GM23248 (cell line): Measurements from ENCODE around the gene TMC2. TPM values are rescaled to one million over a fixed set of nuclear protein-coding genes. Genes with fewer than 3 reads are reported as not detected.
A peak's percentile ranks its signal among the peaks of the same experiment; 100 is the strongest.

ENCODE experiments used
- DNase-seq: peaks from one replicate; pipeline ENCODE4 v3.0.0-alpha.2; 2015
- H2AFZ ChIP-seq: fragments of 200-600 bp; sonication (generic); 2 replicates; pipeline ENCODE4 v1.6.1; 2016; ENCODE audit warnings: antibody characterized with exemption
- H3F3A ChIP-seq: fragments of 200-600 bp; sonication (generic); 2 replicates; pipeline ENCODE4 v1.6.1; 2016; ENCODE audit warnings: mild to moderate bottlenecking, antibody characterized with exemption, mixed run types; ENCODE audit not compliant: insufficient read depth
- H3K27ac ChIP-seq: fragments of 200-600 bp; sonication (generic); 2 replicates; pipeline ENCODE4 v1.5.1; 2016; ENCODE audit warnings: mild to moderate bottlenecking
- H3K27me3 ChIP-seq: fragments of 200-600 bp; sonication (generic); replicated peaks from 2 replicates; pipeline ENCODE4 v1.6.1; 2016; ENCODE audit warnings: mild to moderate bottlenecking; ENCODE audit not compliant: insufficient read depth
- H3K36me3 ChIP-seq: fragments of 200-600 bp; sonication (generic); 2 replicates; pipeline ENCODE4 v1.6.1; 2016; ENCODE audit warnings: low read depth, mild to moderate bottlenecking
- H3K4me1 ChIP-seq: fragments of 200-600 bp; sonication (generic); 2 replicates; pipeline ENCODE4 v1.6.1; 2016; ENCODE audit warnings: mild to moderate bottlenecking; ENCODE audit not compliant: insufficient read depth
- H3K4me2 ChIP-seq: fragments of 200-600 bp; sonication (generic); one replicate; pipeline ENCODE4 v1.6.1; 2016; ENCODE audit warnings: mild to moderate bottlenecking; ENCODE audit not compliant: unreplicated experiment
- H3K4me3 ChIP-seq: fragments of 200-600 bp; sonication (generic); 2 replicates; pipeline ENCODE4 v1.5.1; 2016; ENCODE audit warnings: mild to moderate bottlenecking
- H3K79me2 ChIP-seq: fragments of 200-600 bp; sonication (generic); 2 replicates; pipeline ENCODE4 v1.6.1; 2016; ENCODE audit warnings: mild to moderate bottlenecking; ENCODE audit not compliant: insufficient read depth
- H3K9ac ChIP-seq: fragments of 200-600 bp; sonication (generic); 2 replicates; pipeline ENCODE4 v1.6.1; 2016; ENCODE audit warnings: mild to moderate bottlenecking
- H3K9me2 ChIP-seq: fragments of 200-600 bp; sonication (generic); 2 replicates; pipeline ENCODE4 v1.6.1; 2016; ENCODE audit warnings: mixed run types, mild to moderate bottlenecking, moderate library complexity; ENCODE audit not compliant: insufficient read depth
- H3K9me3 ChIP-seq: fragments of 200-600 bp; sonication (generic); one replicate; pipeline ENCODE4 v1.6.1; 2017; ENCODE audit warnings: low read depth
- H4K20me1 ChIP-seq: fragments of 200-600 bp; sonication (generic); 2 replicates; pipeline ENCODE4 v1.6.0; 2016; ENCODE audit not compliant: insufficient read depth
- EZH2 ChIP-seq: fragments of 200-600 bp; sonication (generic); IDR thresholded peaks from 2 replicates; pipeline ENCODE4 v1.6.1; 2018; ENCODE audit warnings: antibody characterized with exemption, mild to moderate bottlenecking; ENCODE audit not compliant: insufficient read depth, poor library complexity, severe bottlenecking
- EZH2phosphoT487 ChIP-seq: fragments of 200-600 bp; sonication (generic); IDR thresholded peaks from 2 replicates; pipeline ENCODE4 v1.6.1; 2018; ENCODE audit warnings: antibody characterized with exemption, moderate library complexity, mild to moderate bottlenecking, low read depth; ENCODE audit not compliant: insufficient read depth
- WGBS, 2 experiments: methylation state at CpG; one replicate each; pipeline ENCODE4 v1.1.6; 2015 to 2017; ENCODE audit warnings: low lambda C conversion rate in 2 of 2, low coverage in 1 of 2; ENCODE audit errors: missing lambda C conversion rate in 2 of 2; 5-methylcytosine and 5-hydroxymethylcytosine counted together
- in situ Hi-C: fragments of 300-500 bp; cut with MboI; formaldehyde crosslinking; loops from 2 replicates; pipeline ENCODE4 v1.15.0; 2020
- polyA plus RNA-seq: library from polyadenylated mRNA; unstranded; fragments of >200 nt; fragmentation: Nextera tagmentation; extraction: Ambion mirVana; gene quantifications from 2 replicates; pipeline ENCODE4 v1.2.1, GENCODE V29; 2016
- total RNA-seq: library from RNA; depleted of rRNA; stranded (reverse); fragments of >200 nt; shearing (Covaris generic); gene quantifications from 2 replicates; pipeline ENCODE4 v1.2.3, GENCODE V29; 2014

Gene TMC2
- total and polyA plus RNA-seq, 2 experiments from 2014 or later: not detected

DNA sequence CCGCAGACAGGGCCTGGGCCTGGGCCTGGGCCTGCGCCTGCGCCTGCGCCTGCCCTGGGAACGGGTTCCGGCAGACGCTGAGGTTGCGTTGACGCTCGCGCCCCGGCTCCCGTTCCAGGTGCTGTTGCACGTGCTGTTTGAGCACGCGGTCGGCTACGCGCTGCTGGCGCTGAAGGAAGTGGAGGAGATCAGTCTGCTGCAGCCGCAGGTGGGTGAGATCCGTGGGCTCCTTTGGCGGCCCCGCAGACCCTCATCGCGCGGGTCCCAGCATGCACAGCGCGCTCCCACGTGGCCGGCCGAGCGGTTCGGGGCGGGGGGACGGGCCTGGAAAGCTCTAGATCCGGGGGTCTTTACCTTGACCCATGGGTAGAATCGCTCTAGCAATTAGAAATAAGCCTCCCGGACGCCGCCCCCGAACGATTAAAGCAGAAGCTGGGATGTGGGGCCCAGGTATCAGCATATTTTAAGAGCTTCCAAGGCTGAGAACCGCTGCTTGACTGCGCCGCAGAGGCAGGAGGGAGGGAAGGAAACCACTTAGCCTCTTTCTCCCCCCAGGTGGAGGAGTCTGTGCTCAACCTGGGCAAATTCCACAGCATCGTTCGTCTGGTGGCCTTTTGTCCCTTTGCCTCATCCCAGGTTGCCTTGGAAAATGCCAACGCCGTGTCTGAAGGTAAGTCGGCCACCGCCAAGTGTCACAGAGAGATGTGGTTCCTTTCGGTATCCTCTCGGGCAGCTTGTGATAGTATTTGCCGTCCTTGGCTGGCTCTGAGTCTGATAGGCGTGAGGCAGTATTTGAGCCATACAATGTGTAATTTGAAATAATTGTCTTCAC, 116.6 kb downstream of the TMC2 start:
- TF ChIP-seq EZH2 (no peak), EZH2phosphoT487 (no peak)
- H3K9me2 ChIP-seq: no peaks in the 10 kb centered on the region
- peak overlapping the region; percentile 72 for H2AFZ ChIP-seq
- in situ Hi-C loops: no loop called here
- no peaks in the 10 kb centered on the region for H3K9me3 ChIP-seq
- H3K4me1 ChIP-seq: peaks cover 4% of the 10 kb centered on the region; the same call in 1 of the 2 replicates
- DNase-seq: peak; percentile 63
- H3K4me3 ChIP-seq: peak overlapping the region; percentile 89
- peak overlapping the region; percentile 37 for H3K27ac ChIP-seq
- peak overlapping the region; percentile 90 for H3K9ac ChIP-seq
- peak overlapping the region; percentile 98 for H3K4me2 ChIP-seq
- peaks cover 69% of the 10 kb centered on the region for H3K79me2 ChIP-seq
- peaks cover 39% of the 10 kb centered on the region for H3K36me3 ChIP-seq
- no peaks in the 10 kb centered on the region for H3K27me3 ChIP-seq
- H3F3A ChIP-seq: peaks cover 49% of the 10 kb centered on the region
- WGBS, 2 experiments: 1% methylated on average over 47 to 48 of the region's 56 CpGs
- H4K20me1 ChIP-seq: no peaks in the 10 kb centered on the region

DNA sequence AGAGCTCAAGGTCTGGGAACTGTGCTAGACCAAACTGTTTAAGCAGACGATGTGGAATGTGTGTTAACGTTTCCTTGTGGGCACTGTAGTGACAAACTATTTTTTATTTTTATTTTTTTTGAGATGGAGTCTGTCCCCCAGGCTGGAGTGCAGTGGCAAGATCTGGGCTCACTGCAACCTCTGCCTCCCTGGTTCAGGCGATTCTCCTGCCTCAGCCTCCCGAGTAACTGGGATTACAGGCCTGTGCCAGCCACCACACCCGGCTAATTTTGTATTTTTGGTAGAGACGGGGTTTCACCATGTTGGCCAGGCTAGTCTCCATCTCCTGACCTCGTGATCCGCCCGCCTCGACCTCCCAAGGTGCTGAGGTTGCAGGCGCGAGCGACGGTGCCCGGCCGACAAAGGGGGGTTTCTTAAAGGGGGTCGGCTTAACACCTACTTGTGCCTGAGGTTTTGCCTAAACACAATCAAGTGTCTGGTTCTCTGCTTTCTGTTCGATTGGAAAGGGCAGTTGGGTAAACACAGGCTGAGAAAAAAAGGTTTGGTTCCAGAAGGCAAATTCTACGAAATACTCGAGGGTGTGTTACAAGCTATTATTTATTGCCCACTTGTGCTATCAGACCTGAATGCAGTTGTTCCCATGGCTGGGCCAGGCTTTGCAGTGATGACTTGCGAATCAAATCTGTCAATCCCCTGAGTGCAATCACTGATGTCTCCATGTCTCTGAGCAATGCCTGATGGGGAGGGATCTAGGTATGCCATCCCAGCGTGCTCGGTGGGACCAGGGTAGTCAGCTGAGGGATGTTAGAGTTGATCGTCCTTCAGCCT, 117.4 kb downstream of the TMC2 start:
- in situ Hi-C loops: no loop called here
- H3K36me3 ChIP-seq: peaks cover 39% of the 10 kb centered on the region
- TF ChIP-seq EZH2phosphoT487 (no peak), EZH2 (no peak)
- peaks cover 69% of the 10 kb centered on the region for H3K79me2 ChIP-seq
- H3K4me3 ChIP-seq: peak overlapping the region; percentile 89
- peak overlapping the region; percentile 98 for H3K4me2 ChIP-seq
- WGBS, 2 experiments: 28 to 38% methylated on average over 24 of the region's 24 CpGs
- no peaks in the 10 kb centered on the region for H3K9me2 ChIP-seq
- DNase-seq: no peak
- peak overlapping the region; percentile 37 for H3K27ac ChIP-seq
- H3F3A ChIP-seq: peaks cover 55% of the 10 kb centered on the region
- peak overlapping the region; percentile 90 for H3K9ac ChIP-seq
- peaks cover 4% of the 10 kb centered on the region; the same call in 1 of the 2 replicates for H3K4me1 ChIP-seq
- no peaks in the 10 kb centered on the region for H3K9me3 ChIP-seq
- no peaks in the 10 kb centered on the region for H3K27me3 ChIP-seq
- no peaks in the 10 kb centered on the region for H4K20me1 ChIP-seq
- no peak overlapping the region for H2AFZ ChIP-seq

DNA sequence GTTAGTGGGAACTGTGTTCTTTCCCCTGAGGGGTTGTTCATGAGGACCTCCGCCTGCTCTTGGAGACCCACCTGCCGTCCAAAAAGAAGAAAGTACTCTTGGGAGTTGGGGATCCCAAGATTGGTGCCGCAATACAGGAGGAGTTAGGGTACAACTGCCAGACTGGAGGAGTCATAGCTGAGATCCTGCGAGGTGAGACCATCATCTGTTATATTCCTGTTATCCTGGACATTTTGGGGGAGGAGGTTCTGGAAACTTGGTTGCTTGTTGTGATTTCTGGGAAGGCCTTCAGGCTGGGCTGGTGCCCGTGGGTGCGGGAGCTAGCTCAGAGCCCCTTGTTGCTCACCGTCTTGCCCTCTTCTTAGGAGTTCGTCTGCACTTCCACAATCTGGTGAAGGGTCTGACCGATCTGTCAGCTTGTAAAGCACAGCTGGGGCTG, 118.0 kb downstream of the TMC2 start:
- no peaks in the 10 kb centered on the region for H4K20me1 ChIP-seq
- peaks cover 69% of the 10 kb centered on the region for H3K79me2 ChIP-seq

DNA sequence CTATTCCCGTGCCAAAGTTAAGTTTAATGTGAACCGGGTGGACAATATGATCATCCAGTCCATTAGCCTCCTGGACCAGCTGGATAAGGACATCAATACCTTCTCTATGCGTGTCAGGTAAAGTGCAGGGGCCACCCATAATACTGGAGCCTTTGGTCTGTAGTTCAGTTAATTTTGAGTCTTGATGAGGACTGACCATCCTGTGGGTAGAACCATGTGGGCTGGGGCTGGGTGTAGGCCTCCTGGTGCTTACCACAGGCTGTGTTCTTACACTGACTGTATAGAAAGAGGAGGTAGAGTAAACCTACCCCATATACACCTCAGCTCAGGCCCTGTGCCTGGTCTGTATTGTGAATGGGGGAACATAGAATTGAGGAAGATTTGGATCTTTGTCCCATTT, 118.5 kb downstream of the TMC2 start:
- H4K20me1 ChIP-seq: no peaks in the 10 kb centered on the region
- H3F3A ChIP-seq: peaks cover 55% of the 10 kb centered on the region
- H3K4me1 ChIP-seq: peaks cover 4% of the 10 kb centered on the region; the same call in 1 of the 2 replicates
- WGBS, 2 experiments: 91 to 94% methylated on average over 3 of the region's 3 CpGs
- H3K9ac ChIP-seq: peak overlapping the region; percentile 90
- no peak overlapping the region for H3K27ac ChIP-seq
- H3K9me2 ChIP-seq: no peaks in the 10 kb centered on the region
- peak overlapping the region; percentile 98 for H3K4me2 ChIP-seq
- H3K27me3 ChIP-seq: no peaks in the 10 kb centered on the region
- peaks cover 69% of the 10 kb centered on the region for H3K79me2 ChIP-seq
- H3K4me3 ChIP-seq: peak overlapping the region; percentile 89; the same call in 1 of the 2 replicates
- in situ Hi-C loops: no loop called here
- peaks cover 39% of the 10 kb centered on the region for H3K36me3 ChIP-seq
- H2AFZ ChIP-seq: no peak overlapping the region
- no peaks in the 10 kb centered on the region for H3K9me3 ChIP-seq
- no peak for DNase-seq
- TF ChIP-seq EZH2: no peak
- TF ChIP-seq EZH2phosphoT487: no peak

More for the DNA sequence above, 118.0 kb downstream of the TMC2 start:
- Histone ChIP-seq H3K27ac (no peak overlapping the region), H3K9me3 (no peaks in the 10 kb centered on the region), H3K4me3 (peak overlapping the region; percentile 89), H3K9ac (peak overlapping the region; percentile 90), H3F3A (peaks cover 55% of the 10 kb centered on the region), H3K36me3 (peaks cover 39% of the 10 kb centered on the region), H3K9me2 (no peaks in the 10 kb centered on the region), H2AFZ (no peak overlapping the region), H3K4me1 (peaks cover 4% of the 10 kb centered on the region; the same call in 1 of the 2 replicates), H3K27me3 (no peaks in the 10 kb centered on the region), H3K4me2 (peak overlapping the region; percentile 98)
- DNase-seq: no peak
- TF ChIP-seq EZH2: no peak
- TF ChIP-seq EZH2phosphoT487: no peak
- in situ Hi-C loops: no loop called here
- 77 to 79% methylated on average over 9 of the region's 9 CpGs for WGBS, 2 experiments
